ENCODE data around the gene SLC24A3.

Gene SLC24A3

GRCh38 chr20:19544684-19545083 is 332.2 kb downstream of the SLC24A3 start:
- no peak for DNase-seq
- no peak overlapping the region for H3K18ac ChIP-seq (ENCODE audit: low read length)
- no peak overlapping the region for H2BK5ac ChIP-seq (ENCODE audit: low read depth, low read length, poor library complexity)
- no peak overlapping the region for H2AK5ac ChIP-seq (ENCODE audit: low read length)
- no peak overlapping the region for H4K8ac ChIP-seq (ENCODE audit: low read depth, low read length)
- H3K79me1 ChIP-seq (ENCODE audit: low read length) = no peaks in the 10 kb centered on the region
- H3K36me3 ChIP-seq (ENCODE audit: control insufficient read depth in 1 of 2, insufficient read depth in 2 of 2, low read length in 2 of 2) = no peaks in the 10 kb centered on the region
- no peak overlapping the region for H3K27ac ChIP-seq (ENCODE audit: low read depth, low read length)
- no peak overlapping the region for H3K9ac ChIP-seq (ENCODE audit: low read length)
- H2BK12ac ChIP-seq (ENCODE audit: low read length) = no peak overlapping the region
- H2BK120ac ChIP-seq (ENCODE audit: insufficient read depth, low read length, poor library complexity) = no peak overlapping the region
- H3K27me3 ChIP-seq (ENCODE audit: insufficient read depth, low read length) = no peaks in the 10 kb centered on the region
- no CpG with 5 or more reads among the region's 7 CpGs for WGBS (ENCODE audit: extremely low coverage, insufficient coverage, insufficient read length)
- no peak overlapping the region for H3K4ac ChIP-seq (ENCODE audit: low read depth, low read length)
- H3K14ac ChIP-seq (ENCODE audit: low read length) = no peak overlapping the region
- H3K4me3 ChIP-seq (ENCODE audit: low read depth, low read length) = no peak overlapping the region
- no peak overlapping the region for H4K91ac ChIP-seq (ENCODE audit: low read depth, low read length)
- no peak overlapping the region for H2AFZ ChIP-seq (ENCODE audit: insufficient read depth, low read length, poor library complexity)
- H3K9me3 ChIP-seq (ENCODE audit: insufficient read depth, low read depth, low read length) = peaks cover 2% of the 10 kb centered on the region
- H3K79me2 ChIP-seq (ENCODE audit: control insufficient read depth, insufficient read depth, low read length, poor library complexity) = no peaks in the 10 kb centered on the region
- H3K4me2 ChIP-seq (ENCODE audit: low read length) = no peak overlapping the region
- no peak overlapping the region for H4K12ac ChIP-seq (ENCODE audit: low read depth, low read length)
- H3K23ac ChIP-seq (ENCODE audit: low read length) = no peak overlapping the region
- no peaks in the 10 kb centered on the region for H3K4me1 ChIP-seq (ENCODE audit: control insufficient read depth in 1 of 2, insufficient read depth in 2 of 2, low read length in 2 of 2)

- Histone ChIP-seq H4K91ac (ENCODE audit: low read depth, low read length) (no peak overlapping the region), H3K4me2 (ENCODE audit: low read length) (no peak overlapping the region), H2BK5ac (ENCODE audit: low read depth, low read length, poor library complexity) (no peak overlapping the region), H2AK5ac (ENCODE audit: low read length) (no peak overlapping the region), H3K9me3 (ENCODE audit: insufficient read depth, low read depth, low read length) (no peaks in the 10 kb centered on the region), H3K9ac (ENCODE audit: low read length) (no peak overlapping the region), H3K14ac (ENCODE audit: low read length) (no peak overlapping the region), H3K4ac (ENCODE audit: low read depth, low read length) (no peak overlapping the region), H2BK120ac (ENCODE audit: insufficient read depth, low read length, poor library complexity) (no peak overlapping the region), H3K79me1 (ENCODE audit: low read length) (no peaks in the 10 kb centered on the region), H3K18ac (ENCODE audit: low read length) (no peak overlapping the region), H2AFZ (ENCODE audit: insufficient read depth, low read length, poor library complexity) (no peak overlapping the region), H2BK12ac (ENCODE audit: low read length) (no peak overlapping the region), H3K27ac (ENCODE audit: low read depth, low read length) (no peak overlapping the region), H3K79me2 (ENCODE audit: control insufficient read depth, insufficient read depth, low read length, poor library complexity) (no peaks in the 10 kb centered on the region), H3K27me3 (ENCODE audit: insufficient read depth, low read length) (no peaks in the 10 kb centered on the region), H4K8ac (ENCODE audit: low read depth, low read length) (no peak overlapping the region), H3K36me3 (ENCODE audit: control insufficient read depth in 1 of 2, insufficient read depth in 2 of 2, low read length in 2 of 2) (no peaks in the 10 kb centered on the region), H3K4me1 (ENCODE audit: control insufficient read depth in 1 of 2, insufficient read depth in 2 of 2, low read length in 2 of 2) (no peaks in the 10 kb centered on the region), H3K23ac (ENCODE audit: low read length) (no peak overlapping the region), H3K4me3 (ENCODE audit: low read depth, low read length) (no peak overlapping the region), H4K12ac (ENCODE audit: low read depth, low read length) (no peak overlapping the region)
- DNase-seq = no peak
- no CpG with 5 or more reads among the region's 2 CpGs for WGBS (ENCODE audit: extremely low coverage, insufficient coverage, insufficient read length)
Measured at GRCh38 chr20:19546648-19547047, 334.2 kb downstream of the SLC24A3 start.

- no CpG with 5 or more reads among the region's 4 CpGs for WGBS (ENCODE audit: extremely low coverage, insufficient coverage, insufficient read length)
- H3K4me2 ChIP-seq (ENCODE audit: low read length) = no peak overlapping the region
- no peak overlapping the region for H3K4me3 ChIP-seq (ENCODE audit: low read depth, low read length)
- no peak overlapping the region for H2BK120ac ChIP-seq (ENCODE audit: insufficient read depth, low read length, poor library complexity)
- DNase-seq = no peak
- H3K14ac ChIP-seq (ENCODE audit: low read length) = no peak overlapping the region
- no peak overlapping the region for H3K9ac ChIP-seq (ENCODE audit: low read length)
- H4K91ac ChIP-seq (ENCODE audit: low read depth, low read length) = no peak overlapping the region
- H3K27ac ChIP-seq (ENCODE audit: low read depth, low read length) = no peak overlapping the region
- H3K4me1 ChIP-seq (ENCODE audit: control insufficient read depth in 1 of 2, insufficient read depth in 2 of 2, low read length in 2 of 2) = no peaks in the 10 kb centered on the region
- no peak overlapping the region for H4K12ac ChIP-seq (ENCODE audit: low read depth, low read length)
- no peak overlapping the region for H2BK12ac ChIP-seq (ENCODE audit: low read length)
- H3K9me3 ChIP-seq (ENCODE audit: insufficient read depth, low read depth, low read length) = no peaks in the 10 kb centered on the region
- H2AFZ ChIP-seq (ENCODE audit: insufficient read depth, low read length, poor library complexity) = no peak overlapping the region
- no peak overlapping the region for H3K4ac ChIP-seq (ENCODE audit: low read depth, low read length)
- H3K36me3 ChIP-seq (ENCODE audit: control insufficient read depth in 1 of 2, insufficient read depth in 2 of 2, low read length in 2 of 2) = no peaks in the 10 kb centered on the region
- no peaks in the 10 kb centered on the region for H3K79me2 ChIP-seq (ENCODE audit: control insufficient read depth, insufficient read depth, low read length, poor library complexity)
- no peaks in the 10 kb centered on the region for H3K27me3 ChIP-seq (ENCODE audit: insufficient read depth, low read length)
- H3K79me1 ChIP-seq (ENCODE audit: low read length) = no peaks in the 10 kb centered on the region
- no peak overlapping the region for H2AK5ac ChIP-seq (ENCODE audit: low read length)
- no peak overlapping the region for H3K18ac ChIP-seq (ENCODE audit: low read length)
- no peak overlapping the region for H4K8ac ChIP-seq (ENCODE audit: low read depth, low read length)
- no peak overlapping the region for H3K23ac ChIP-seq (ENCODE audit: low read length)
- H2BK5ac ChIP-seq (ENCODE audit: low read depth, low read length, poor library complexity) = no peak overlapping the region
Measured at GRCh38 chr20:19547547-19547946, 335.1 kb downstream of the SLC24A3 start.

- Histone ChIP-seq H3K27me3 (ENCODE audit: insufficient read depth, low read length) (no peaks in the 10 kb centered on the region), H3K4me2 (ENCODE audit: low read length) (no peak overlapping the region), H3K9me3 (ENCODE audit: insufficient read depth, low read depth, low read length) (peaks cover 2% of the 10 kb centered on the region), H2BK12ac (ENCODE audit: low read length) (no peak overlapping the region), H3K36me3 (ENCODE audit: control insufficient read depth in 1 of 2, insufficient read depth in 2 of 2, low read length in 2 of 2) (no peaks in the 10 kb centered on the region), H3K4me1 (ENCODE audit: control insufficient read depth in 1 of 2, insufficient read depth in 2 of 2, low read length in 2 of 2) (no peaks in the 10 kb centered on the region), H3K27ac (ENCODE audit: low read depth, low read length) (no peak overlapping the region), H3K23ac (ENCODE audit: low read length) (no peak overlapping the region), H2BK120ac (ENCODE audit: insufficient read depth, low read length, poor library complexity) (no peak overlapping the region), H3K4me3 (ENCODE audit: low read depth, low read length) (no peak overlapping the region), H4K8ac (ENCODE audit: low read depth, low read length) (no peak overlapping the region), H3K4ac (ENCODE audit: low read depth, low read length) (no peak overlapping the region), H4K12ac (ENCODE audit: low read depth, low read length) (no peak overlapping the region), H3K14ac (ENCODE audit: low read length) (no peak overlapping the region), H3K79me1 (ENCODE audit: low read length) (no peaks in the 10 kb centered on the region), H4K91ac (ENCODE audit: low read depth, low read length) (no peak overlapping the region), H2BK5ac (ENCODE audit: low read depth, low read length, poor library complexity) (no peak overlapping the region), H2AFZ (ENCODE audit: insufficient read depth, low read length, poor library complexity) (no peak overlapping the region), H3K18ac (ENCODE audit: low read length) (no peak overlapping the region), H2AK5ac (ENCODE audit: low read length) (no peak overlapping the region), H3K9ac (ENCODE audit: low read length) (no peak overlapping the region), H3K79me2 (ENCODE audit: control insufficient read depth, insufficient read depth, low read length, poor library complexity) (no peaks in the 10 kb centered on the region)
- DNase-seq = no peak
Measured at GRCh38 chr20:19549896-19550295, 337.5 kb downstream of the SLC24A3 start.
